HEK293 (cell line): ENCODE results near the gene HDLBP.

ENCODE experiments used
- CTCF ChIA-PET: fragments of 350-600 bp; formaldehyde crosslinking; extraction: SDS; loops from one replicate; lab custom pipeline; 2021; ENCODE audit warnings: antibody characterized with exemption; lab: Yijun Ruan, JAX
- POLR2A ChIA-PET: fragments of 300-600 bp; formaldehyde crosslinking; extraction: SDS; loops from one replicate; lab custom pipeline; 2020; ENCODE audit warnings: antibody characterized with exemption, inconsistent platforms; lab: Yijun Ruan, JAX
- H3K27ac ChIP-seq: fragments of 200-500 bp; sonication (Bioruptor generic); 2 replicates; pipeline ENCODE4 v1.5.1; 2014; ENCODE audit warnings: low read depth, low read length, control low read depth, inconsistent platforms; ENCODE audit errors: extremely low read depth
- H3K36me3 ChIP-seq, 2 experiments: fragments of 200-500 bp in 1 of 2; sonication (Bioruptor generic) in 1 of 2; 1 replicate in 1 of 2; 2 replicates in 1 of 2; pipeline ENCODE4 v1.5.1; 2014 to 2017; ENCODE audit warnings: inconsistent platforms in 2 of 2, low read length in 2 of 2; ENCODE audit not compliant: control insufficient read depth in 2 of 2, insufficient read depth in 1 of 2
- H3K4me1 ChIP-seq: fragments of 200-500 bp; sonication (Bioruptor generic); 2 replicates; pipeline ENCODE4 v1.5.1; 2014; ENCODE audit warnings: mild to moderate bottlenecking, low read length, inconsistent platforms; ENCODE audit not compliant: control insufficient read depth, insufficient read depth
- H3K4me3 ChIP-seq: 2 replicates; pipeline ENCODE4 v1.5.1; 2011; ENCODE audit warnings: low read depth, mild to moderate bottlenecking, control low read depth, low read length, moderate library complexity
- H3K9me3 ChIP-seq: fragments of 200-500 bp; sonication (Bioruptor generic); 2 replicates; pipeline ENCODE4 v1.5.1; 2014; ENCODE audit warnings: low read depth, low read length, inconsistent platforms; ENCODE audit not compliant: control insufficient read depth, insufficient read depth
- BCL11B ChIP-seq: fragments of 450-650 bp; formaldehyde crosslinking; IDR thresholded peaks from 2 replicates; pipeline ENCODE4 v1.5.1; 2016; ENCODE audit warnings: low read depth, missing biosample characterization, missing genetic modification characterization
- GLIS1 ChIP-seq: fragments of 450-650 bp; formaldehyde crosslinking; IDR thresholded peaks from 2 replicates; pipeline ENCODE4 v1.5.1; 2016; ENCODE audit warnings: missing biosample characterization, missing genetic modification characterization
- GLIS2 ChIP-seq: fragments of 450-650 bp; formaldehyde crosslinking; IDR thresholded peaks from 2 replicates; pipeline ENCODE4 v1.5.1; 2016; ENCODE audit warnings: missing biosample characterization, missing genetic modification characterization
- KLF16 ChIP-seq: fragments of 450-650 bp; formaldehyde crosslinking; IDR thresholded peaks from 2 replicates; pipeline ENCODE4 v1.5.1; 2017; ENCODE audit warnings: missing biosample characterization, missing genetic modification characterization
- KLF8 ChIP-seq: fragments of 450-650 bp; formaldehyde crosslinking; IDR thresholded peaks from 2 replicates; pipeline ENCODE4 v1.5.1; 2016; ENCODE audit warnings: missing biosample characterization, missing genetic modification characterization
- PATZ1 ChIP-seq: fragments of 450-650 bp; formaldehyde crosslinking; IDR thresholded peaks from 2 replicates; pipeline ENCODE4 v1.5.1; 2016; ENCODE audit warnings: missing biosample characterization, missing genetic modification characterization
- SCRT1 ChIP-seq: fragments of 450-650 bp; formaldehyde crosslinking; IDR thresholded peaks from 2 replicates; pipeline ENCODE4 v1.5.1; 2016; ENCODE audit warnings: missing biosample characterization, missing genetic modification characterization, borderline replicate concordance
- ZBTB21 ChIP-seq: fragments of 450-650 bp; formaldehyde crosslinking; IDR thresholded peaks from 2 replicates; pipeline ENCODE4 v1.5.1; 2017; ENCODE audit warnings: missing biosample characterization, missing genetic modification characterization
- ZBTB48 ChIP-seq: fragments of 450-650 bp; formaldehyde crosslinking; IDR thresholded peaks from 2 replicates; pipeline ENCODE4 v1.5.1; 2016; ENCODE audit warnings: missing biosample characterization, missing genetic modification characterization
- ZBTB7A ChIP-seq: fragments of 450-650 bp; formaldehyde crosslinking; IDR thresholded peaks from 2 replicates; pipeline ENCODE4 v1.5.1; 2016; ENCODE audit warnings: low read depth, missing biosample characterization, missing genetic modification characterization
- ZFP37 ChIP-seq: fragments of 450-650 bp; formaldehyde crosslinking; IDR thresholded peaks from 2 replicates; pipeline ENCODE4 v1.5.1; 2016; ENCODE audit warnings: missing biosample characterization, missing genetic modification characterization
- ZNF133 ChIP-seq: fragments of 450-650 bp; formaldehyde crosslinking; IDR thresholded peaks from 2 replicates; pipeline ENCODE4 v1.5.1; 2016; ENCODE audit warnings: missing biosample characterization, missing genetic modification characterization
- ZNF146 ChIP-seq: fragments of 450-650 bp; formaldehyde crosslinking; IDR thresholded peaks from 2 replicates; pipeline ENCODE4 v1.5.1; 2016; ENCODE audit warnings: missing biosample characterization, missing genetic modification characterization
- ZNF211 ChIP-seq: fragments of 450-650 bp; formaldehyde crosslinking; IDR thresholded peaks from 2 replicates; pipeline ENCODE4 v1.5.1; 2016; ENCODE audit warnings: low read depth, missing biosample characterization, missing genetic modification characterization
- ZNF473 ChIP-seq: fragments of 450-650 bp; formaldehyde crosslinking; IDR thresholded peaks from 2 replicates; pipeline ENCODE4 v1.5.1; 2017; ENCODE audit warnings: missing biosample characterization, missing genetic modification characterization
- ZNF514 ChIP-seq: fragments of 450-650 bp; formaldehyde crosslinking; IDR thresholded peaks from 2 replicates; pipeline ENCODE4 v1.5.1; 2016; ENCODE audit warnings: missing biosample characterization, missing genetic modification characterization
- ZNF521 ChIP-seq: fragments of 450-650 bp; formaldehyde crosslinking; IDR thresholded peaks from 2 replicates; pipeline ENCODE4 v1.5.1; 2017; ENCODE audit warnings: missing biosample characterization, mild to moderate bottlenecking, missing genetic modification characterization
- ZNF530 ChIP-seq: fragments of 450-650 bp; formaldehyde crosslinking; IDR thresholded peaks from 2 replicates; pipeline ENCODE4 v1.5.1; 2016; ENCODE audit warnings: low read depth, missing biosample characterization, missing genetic modification characterization
- ZNF571 ChIP-seq: fragments of 450-650 bp; formaldehyde crosslinking; IDR thresholded peaks from 2 replicates; pipeline ENCODE4 v1.5.0; 2017; ENCODE audit warnings: missing biosample characterization, missing genetic modification characterization
- ZNF610 ChIP-seq: fragments of 450-650 bp; formaldehyde crosslinking; IDR thresholded peaks from 2 replicates; pipeline ENCODE4 v1.5.1; 2016; ENCODE audit warnings: missing biosample characterization, missing genetic modification characterization, borderline replicate concordance
- ZNF658 ChIP-seq: fragments of 450-650 bp; formaldehyde crosslinking; IDR thresholded peaks from 2 replicates; pipeline ENCODE4; 2016; ENCODE audit warnings: missing biosample characterization, missing genetic modification characterization
- ZNF692 ChIP-seq: fragments of 450-650 bp; formaldehyde crosslinking; IDR thresholded peaks from 2 replicates; pipeline ENCODE4 v1.5.1; 2016; ENCODE audit warnings: missing biosample characterization, missing genetic modification characterization
- ZNF837 ChIP-seq: fragments of 450-650 bp; formaldehyde crosslinking; IDR thresholded peaks from 2 replicates; pipeline ENCODE4 v1.5.1; 2016; ENCODE audit warnings: missing biosample characterization, missing genetic modification characterization
- TF ChIP-seq, protein P1 (sequence below): fragments of 450-650 bp; formaldehyde crosslinking; IDR thresholded peaks from 2 replicates; pipeline ENCODE4 v1.5.1; 2016; ENCODE audit warnings: missing biosample characterization, missing genetic modification characterization
- TF ChIP-seq, protein P2 (sequence below): fragments of 450-650 bp; formaldehyde crosslinking; IDR thresholded peaks from 2 replicates; pipeline ENCODE4 v1.5.1; 2016; ENCODE audit warnings: missing biosample characterization, missing genetic modification characterization
- TF ChIP-seq, protein P3 (sequence below): fragments of 450-650 bp; IDR thresholded peaks from 2 replicates; pipeline ENCODE4 v1.5.1; 2018; ENCODE audit warnings: missing biosample characterization, mild to moderate bottlenecking, missing genetic modification characterization
- TF ChIP-seq, protein P4 (sequence below): sonication (generic); formaldehyde crosslinking; IDR thresholded peaks from 2 replicates; pipeline ENCODE4 v1.8.1; 2022; ENCODE audit warnings: mild to moderate bottlenecking, moderate library complexity, missing genetic modification reagents

Gene HDLBP

GRCh38 chr2:241315093-241315878 is at the start of gene HDLBP (continued):
- peak; percentile 72 for TF ChIP-seq KLF8 (tag by site-specific recombination)
- TF ChIP-seq ZBTB21 (tag by site-specific recombination) = 0 out of 2 replicates have a peak, but pooled peaks have one; percentile 46
- peak; percentile 63; the same call in 1 of the 2 replicates for TF ChIP-seq KLF16
- peak; percentile 91 for TF ChIP-seq GLIS2 (tag by site-specific recombination)
- peak; percentile 78 for TF ChIP-seq BCL11B (tag by site-specific recombination)
- TF ChIP-seq ZNF692 (tag by site-specific recombination) = peak; percentile 97
- TF ChIP-seq ZBTB7A (tag by site-specific recombination) = peak; percentile 84; the same call in 1 of the 2 replicates
- no peak for TF ChIP-seq ZNF571
- 0 out of 2 replicates have a peak, but pooled peaks have one; percentile 24 for TF ChIP-seq ZNF146
- no peak for TF ChIP-seq ZNF514 (tag by site-specific recombination)
- TF ChIP-seq PATZ1 (tag by site-specific recombination) = peak; percentile 92
- peak; percentile 85; the same call in 1 of the 2 replicates for TF ChIP-seq ZFP37 (tag by site-specific recombination)
- TF ChIP-seq ZNF610 = peak; percentile 75
- TF ChIP-seq SCRT1 (tag by site-specific recombination) = no peak

- Histone ChIP-seq H3K36me3 (peaks cover 0 to 12% of the 10 kb centered on the region in 2 experiments; a peak in 1 of 3 replicates), H3K9me3 (no peaks in the 10 kb centered on the region), H3K4me3 (no peak overlapping the region)
- TF ChIP-seq ZNF133 (tag by site-specific recombination) (no peak), ZNF521 (tag by site-specific recombination) (no peak), ZNF610 (no peak), ZNF837 (no peak), ZNF658 (no peak), GLIS1 (tag by site-specific recombination) (no peak), ZNF530 (tag by site-specific recombination) (no peak), ZNF473 (tag by site-specific recombination) (no peak), ZBTB48 (no peak), ZNF211 (tag by site-specific recombination) (no peak), BCL11B (tag by site-specific recombination) (no peak)
- TF ChIP-seq, protein P1, sequence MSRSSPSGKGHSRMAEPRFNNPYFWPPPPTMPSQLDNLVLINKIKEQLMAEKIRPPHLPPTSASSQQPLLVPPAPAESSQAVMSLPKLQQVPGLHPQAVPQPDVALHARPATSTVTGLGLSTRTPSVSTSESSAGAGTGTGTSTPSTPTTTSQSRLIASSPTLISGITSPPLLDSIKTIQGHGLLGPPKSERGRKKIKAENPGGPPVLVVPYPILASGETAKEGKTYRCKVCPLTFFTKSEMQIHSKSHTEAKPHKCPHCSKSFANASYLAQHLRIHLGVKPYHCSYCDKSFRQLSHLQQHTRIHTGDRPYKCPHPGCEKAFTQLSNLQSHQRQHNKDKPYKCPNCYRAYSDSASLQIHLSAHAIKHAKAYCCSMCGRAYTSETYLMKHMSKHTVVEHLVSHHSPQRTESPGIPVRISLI (tag by site-specific recombination) = no peak
- TF ChIP-seq, protein P2, sequence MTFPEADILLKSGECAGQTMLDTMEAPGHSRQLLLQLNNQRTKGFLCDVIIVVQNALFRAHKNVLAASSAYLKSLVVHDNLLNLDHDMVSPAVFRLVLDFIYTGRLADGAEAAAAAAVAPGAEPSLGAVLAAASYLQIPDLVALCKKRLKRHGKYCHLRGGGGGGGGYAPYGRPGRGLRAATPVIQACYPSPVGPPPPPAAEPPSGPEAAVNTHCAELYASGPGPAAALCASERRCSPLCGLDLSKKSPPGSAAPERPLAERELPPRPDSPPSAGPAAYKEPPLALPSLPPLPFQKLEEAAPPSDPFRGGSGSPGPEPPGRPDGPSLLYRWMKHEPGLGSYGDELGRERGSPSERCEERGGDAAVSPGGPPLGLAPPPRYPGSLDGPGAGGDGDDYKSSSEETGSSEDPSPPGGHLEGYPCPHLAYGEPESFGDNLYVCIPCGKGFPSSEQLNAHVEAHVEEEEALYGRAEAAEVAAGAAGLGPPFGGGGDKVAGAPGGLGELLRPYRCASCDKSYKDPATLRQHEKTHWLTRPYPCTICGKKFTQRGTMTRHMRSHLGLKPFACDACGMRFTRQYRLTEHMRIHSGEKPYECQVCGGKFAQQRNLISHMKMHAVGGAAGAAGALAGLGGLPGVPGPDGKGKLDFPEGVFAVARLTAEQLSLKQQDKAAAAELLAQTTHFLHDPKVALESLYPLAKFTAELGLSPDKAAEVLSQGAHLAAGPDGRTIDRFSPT = no peak
- TF ChIP-seq, protein P3, sequence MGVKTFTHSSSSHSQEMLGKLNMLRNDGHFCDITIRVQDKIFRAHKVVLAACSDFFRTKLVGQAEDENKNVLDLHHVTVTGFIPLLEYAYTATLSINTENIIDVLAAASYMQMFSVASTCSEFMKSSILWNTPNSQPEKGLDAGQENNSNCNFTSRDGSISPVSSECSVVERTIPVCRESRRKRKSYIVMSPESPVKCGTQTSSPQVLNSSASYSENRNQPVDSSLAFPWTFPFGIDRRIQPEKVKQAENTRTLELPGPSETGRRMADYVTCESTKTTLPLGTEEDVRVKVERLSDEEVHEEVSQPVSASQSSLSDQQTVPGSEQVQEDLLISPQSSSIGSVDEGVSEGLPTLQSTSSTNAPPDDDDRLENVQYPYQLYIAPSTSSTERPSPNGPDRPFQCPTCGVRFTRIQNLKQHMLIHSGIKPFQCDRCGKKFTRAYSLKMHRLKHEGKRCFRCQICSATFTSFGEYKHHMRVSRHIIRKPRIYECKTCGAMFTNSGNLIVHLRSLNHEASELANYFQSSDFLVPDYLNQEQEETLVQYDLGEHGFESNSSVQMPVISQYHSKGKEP = no peak
- TF ChIP-seq, protein P4, sequence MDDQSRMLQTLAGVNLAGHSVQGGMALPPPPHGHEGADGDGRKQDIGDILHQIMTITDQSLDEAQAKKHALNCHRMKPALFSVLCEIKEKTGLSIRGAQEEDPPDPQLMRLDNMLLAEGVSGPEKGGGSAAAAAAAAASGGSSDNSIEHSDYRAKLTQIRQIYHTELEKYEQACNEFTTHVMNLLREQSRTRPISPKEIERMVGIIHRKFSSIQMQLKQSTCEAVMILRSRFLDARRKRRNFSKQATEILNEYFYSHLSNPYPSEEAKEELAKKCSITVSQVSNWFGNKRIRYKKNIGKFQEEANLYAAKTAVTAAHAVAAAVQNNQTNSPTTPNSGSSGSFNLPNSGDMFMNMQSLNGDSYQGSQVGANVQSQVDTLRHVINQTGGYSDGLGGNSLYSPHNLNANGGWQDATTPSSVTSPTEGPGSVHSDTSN (CRISPR knock-in tag) = no peak
- TF ChIP-seq, all 188 proteins: peak for 0
- Histone ChIP-seq H3K4me1 (peaks cover 4% of the 10 kb centered on the region; the same call in 1 of the 2 replicates), H3K27ac (no peak overlapping the region)
- POLR2A ChIA-PET = no interaction called here
- CTCF ChIA-PET = no interaction called here
These were observed 49.3 kb upstream of the HDLBP start for GRCh38 chr2:241364781-241365180.
